ENCODE measurements around the gene DNAH2.

DNAH2 gene

DNA sequence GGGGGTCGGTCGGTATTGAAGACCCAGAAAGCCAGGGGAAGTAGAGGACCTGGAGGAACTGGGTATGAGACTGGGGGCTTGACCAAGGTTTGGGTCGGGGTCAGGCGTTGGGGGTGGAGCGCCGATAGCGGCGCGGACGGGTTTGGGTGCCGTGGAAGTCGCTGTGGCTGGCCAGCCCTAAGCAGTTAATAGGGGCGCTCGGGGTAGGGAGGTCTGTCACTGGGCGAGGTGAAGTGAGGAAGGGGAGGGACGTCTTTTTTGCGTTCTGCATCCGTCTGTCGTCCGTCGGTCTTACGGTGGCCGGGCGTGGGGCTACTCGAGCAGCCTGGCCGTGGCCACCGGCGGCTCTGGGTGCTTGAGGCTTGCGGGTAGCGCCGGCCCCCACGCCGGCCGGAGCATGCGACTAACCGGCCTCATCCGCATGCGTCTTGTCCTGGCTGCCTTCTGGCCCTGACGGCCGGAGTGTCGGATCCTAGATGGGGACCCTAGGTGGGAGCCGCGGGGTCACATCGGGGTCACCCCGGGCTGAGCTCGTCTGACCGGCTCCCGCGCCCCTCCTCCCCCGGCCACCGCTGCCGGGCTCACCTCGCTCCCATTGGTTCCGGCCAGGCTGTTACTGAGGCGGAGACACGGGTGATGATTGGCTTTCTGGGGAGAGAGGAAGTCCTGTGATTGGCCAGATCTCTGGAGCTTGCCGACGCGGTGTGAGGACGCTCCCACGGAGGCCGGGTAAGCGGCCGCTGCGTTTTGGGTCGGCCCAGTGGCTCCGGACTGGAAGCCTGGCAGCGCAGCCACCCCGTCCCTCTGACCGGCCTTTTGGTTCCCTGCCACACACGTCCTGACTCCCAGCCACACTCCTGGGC is 127.0 kb downstream of the DNAH2 start:
- H2AFZ ChIP-seq (ENCODE audit: low read depth, low read length, severe bottlenecking), result no peak overlapping the region
- H4K20me1 ChIP-seq (ENCODE audit: low read depth, low read length), result no peaks in the 10 kb centered on the region

DNA sequence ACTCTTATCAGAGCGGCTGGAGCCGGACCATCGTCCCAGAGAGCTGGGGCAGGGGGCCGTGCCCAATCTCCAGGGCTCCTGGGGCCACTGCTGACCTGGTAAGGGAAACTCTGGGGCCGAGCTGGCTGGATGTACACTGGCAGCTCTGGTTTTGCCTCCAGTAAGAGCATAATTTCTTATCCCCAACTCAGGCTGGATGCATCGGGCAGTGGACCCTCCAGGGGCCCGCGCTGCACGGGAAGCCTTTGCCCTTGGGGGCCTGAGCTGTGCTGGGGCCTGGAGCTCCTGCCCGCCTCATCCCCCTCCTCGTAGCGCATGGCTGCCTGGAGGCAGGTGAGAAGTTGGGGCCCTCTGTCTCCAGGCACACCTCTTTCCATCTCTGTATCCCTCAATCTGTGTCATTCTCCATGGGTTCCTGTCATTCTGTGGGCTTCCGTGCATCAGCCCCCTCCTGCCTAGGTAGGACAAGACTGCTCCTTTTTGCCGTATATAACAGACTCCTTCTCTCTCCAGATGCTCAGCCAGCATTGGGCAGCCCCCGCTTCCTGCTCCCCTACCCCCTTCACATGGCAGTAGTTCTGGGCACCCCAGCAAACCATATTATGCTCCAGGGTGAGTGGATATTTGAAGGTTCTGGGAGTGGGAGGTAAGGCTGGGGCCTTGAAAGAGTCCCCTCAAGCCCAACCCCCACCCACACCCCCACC is 128.0 kb downstream of the DNAH2 start:
- Histone ChIP-seq H3K27ac (ENCODE audit: low read depth, low read length) (peak overlapping the region; percentile 22), H3K4me3 (ENCODE audit: insufficient read depth, low read length, poor library complexity, severe bottlenecking) (peak overlapping the region; percentile 76), H3K36me3 (ENCODE audit: low read length) (no peaks in the 10 kb centered on the region), H3F3A (ENCODE audit: insufficient read depth) (peaks cover 32% of the 10 kb centered on the region), H3K9me3 (ENCODE audit: insufficient read depth, low read length) (no peaks in the 10 kb centered on the region), H2AFZ (ENCODE audit: low read depth, low read length, severe bottlenecking) (no peak overlapping the region), H3K79me2 (ENCODE audit: insufficient read depth, low read length) (peaks cover 17% of the 10 kb centered on the region; the same call in 1 of the 2 replicates), H4K20me1 (ENCODE audit: low read depth, low read length) (no peaks in the 10 kb centered on the region), H3K9me2 (replicated peaks; ENCODE audit: insufficient read depth, low read length) (no peaks in the 10 kb centered on the region), H3K27me3 (ENCODE audit: low read length) (no peaks in the 10 kb centered on the region), H3K9ac (ENCODE audit: low read length) (peak overlapping the region; percentile 80), H3K4me2 (ENCODE audit: low read depth, low read length, poor library complexity, severe bottlenecking) (peak overlapping the region; percentile 92)
- no peak for TF ChIP-seq EZH2phosphoT487 (conservative IDR thresholded peaks at IDR 0.05; ENCODE audit: low read length)
- TF ChIP-seq, protein P1, sequence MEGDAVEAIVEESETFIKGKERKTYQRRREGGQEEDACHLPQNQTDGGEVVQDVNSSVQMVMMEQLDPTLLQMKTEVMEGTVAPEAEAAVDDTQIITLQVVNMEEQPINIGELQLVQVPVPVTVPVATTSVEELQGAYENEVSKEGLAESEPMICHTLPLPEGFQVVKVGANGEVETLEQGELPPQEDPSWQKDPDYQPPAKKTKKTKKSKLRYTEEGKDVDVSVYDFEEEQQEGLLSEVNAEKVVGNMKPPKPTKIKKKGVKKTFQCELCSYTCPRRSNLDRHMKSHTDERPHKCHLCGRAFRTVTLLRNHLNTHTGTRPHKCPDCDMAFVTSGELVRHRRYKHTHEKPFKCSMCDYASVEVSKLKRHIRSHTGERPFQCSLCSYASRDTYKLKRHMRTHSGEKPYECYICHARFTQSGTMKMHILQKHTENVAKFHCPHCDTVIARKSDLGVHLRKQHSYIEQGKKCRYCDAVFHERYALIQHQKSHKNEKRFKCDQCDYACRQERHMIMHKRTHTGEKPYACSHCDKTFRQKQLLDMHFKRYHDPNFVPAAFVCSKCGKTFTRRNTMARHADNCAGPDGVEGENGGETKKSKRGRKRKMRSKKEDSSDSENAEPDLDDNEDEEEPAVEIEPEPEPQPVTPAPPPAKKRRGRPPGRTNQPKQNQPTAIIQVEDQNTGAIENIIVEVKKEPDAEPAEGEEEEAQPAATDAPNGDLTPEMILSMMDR (IDR thresholded peaks at IDR 0.05; ENCODE audit: insufficient read depth, low read length, poor library complexity, severe bottlenecking), result no peak

More for the DNA sequence above, 127.0 kb downstream of the DNAH2 start:
- Histone ChIP-seq H3K9me2 (replicated peaks; ENCODE audit: insufficient read depth, low read length) (no peaks in the 10 kb centered on the region), H3K79me2 (ENCODE audit: insufficient read depth, low read length) (peaks cover 17% of the 10 kb centered on the region; the same call in 1 of the 2 replicates), H3K9ac (ENCODE audit: low read length) (peak overlapping the region; percentile 80), H3K4me2 (ENCODE audit: low read depth, low read length, poor library complexity, severe bottlenecking) (peak overlapping the region; percentile 92), H3K9me3 (ENCODE audit: insufficient read depth, low read length) (no peaks in the 10 kb centered on the region), H3K27ac (ENCODE audit: low read depth, low read length) (peak overlapping the region; percentile 94), H3F3A (ENCODE audit: insufficient read depth) (peaks cover 32% of the 10 kb centered on the region), H3K36me3 (ENCODE audit: low read length) (no peaks in the 10 kb centered on the region), H3K4me3 (ENCODE audit: insufficient read depth, low read length, poor library complexity, severe bottlenecking) (peak overlapping the region; percentile 76), H3K27me3 (ENCODE audit: low read length) (no peaks in the 10 kb centered on the region)
- no peak for TF ChIP-seq EZH2phosphoT487 (conservative IDR thresholded peaks at IDR 0.05; ENCODE audit: low read length)
- TF ChIP-seq, protein P1 (IDR thresholded peaks at IDR 0.05; ENCODE audit: insufficient read depth, low read length, poor library complexity, severe bottlenecking), result no peak

DNA sequence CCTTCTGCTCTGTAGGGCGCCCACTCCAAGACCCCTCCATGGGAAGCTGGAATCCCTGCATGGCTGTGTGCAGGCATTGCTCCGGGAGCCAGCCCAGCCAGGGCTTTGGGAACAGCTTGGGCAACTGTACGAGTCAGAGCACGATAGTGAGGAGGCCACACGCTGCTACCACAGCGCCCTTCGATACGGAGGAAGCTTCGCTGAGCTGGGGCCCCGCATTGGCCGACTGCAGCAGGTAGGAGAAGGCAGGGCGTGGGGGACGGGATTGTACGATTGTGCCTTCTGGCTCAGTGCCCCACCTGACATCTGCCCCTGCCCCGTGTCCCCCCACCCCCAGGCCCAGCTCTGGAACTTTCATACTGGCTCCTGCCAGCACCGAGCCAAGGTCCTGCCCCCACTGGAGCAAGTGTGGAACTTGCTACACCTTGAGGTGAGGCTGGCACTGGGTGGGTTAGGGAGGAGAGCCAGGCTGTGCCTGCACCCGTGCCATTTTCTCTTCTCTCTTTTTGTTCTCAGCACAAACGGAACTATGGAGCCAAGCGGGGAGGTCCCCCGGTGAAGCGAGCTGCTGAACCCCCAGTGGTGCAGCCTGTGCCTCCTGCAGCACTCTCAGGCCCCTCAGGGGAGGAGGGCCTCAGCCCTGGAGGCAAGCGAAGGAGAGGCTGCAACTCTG is 128.7 kb downstream of the DNAH2 start:
- Histone ChIP-seq H3K9me2 (replicated peaks; ENCODE audit: insufficient read depth, low read length) (no peaks in the 10 kb centered on the region), H3K4me2 (ENCODE audit: low read depth, low read length, poor library complexity, severe bottlenecking) (no peak overlapping the region), H4K20me1 (ENCODE audit: low read depth, low read length) (no peaks in the 10 kb centered on the region), H3K27ac (ENCODE audit: low read depth, low read length) (no peak overlapping the region), H3K9me3 (ENCODE audit: insufficient read depth, low read length) (no peaks in the 10 kb centered on the region), H3K79me2 (ENCODE audit: insufficient read depth, low read length) (peaks cover 17% of the 10 kb centered on the region; the same call in 1 of the 2 replicates), H3K27me3 (ENCODE audit: low read length) (no peaks in the 10 kb centered on the region), H3K9ac (ENCODE audit: low read length) (no peak overlapping the region), H3K4me3 (ENCODE audit: insufficient read depth, low read length, poor library complexity, severe bottlenecking) (no peak overlapping the region), H3K36me3 (ENCODE audit: low read length) (no peaks in the 10 kb centered on the region), H2AFZ (ENCODE audit: low read depth, low read length, severe bottlenecking) (no peak overlapping the region), H3F3A (ENCODE audit: insufficient read depth) (peaks cover 28% of the 10 kb centered on the region)
- TF ChIP-seq EZH2phosphoT487 (conservative IDR thresholded peaks at IDR 0.05; ENCODE audit: low read length), result no peak
- TF ChIP-seq, protein P1 (IDR thresholded peaks at IDR 0.05; ENCODE audit: insufficient read depth, low read length, poor library complexity, severe bottlenecking), result no peak

Measured in SU-DHL-6 (cell line).